IMR-90 (cell line): ENCODE measurements around the gene SBNO1. TPM values are rescaled to one million over a fixed set of nuclear protein-coding genes. Genes with fewer than 3 reads are reported as not detected.
A peak's percentile ranks its signal among the peaks of the same experiment; 100 is the strongest.

Source experiments
- ATAC-seq: fragments of 200-7000 bp; cut with Tn5 transposase; 2 replicates; pipeline ENCODE4 v1.9.1; 2020; ENCODE audit warnings: low read depth, mild to moderate bottlenecking, moderate library complexity
- BruUV-seq: library from RNA; stranded (reverse); fragments of 400-500 nt; replicated peaks from 2 replicates; lab custom pipeline; 2021; lab: Mats Ljungman, UMichigan
- CTCF ChIA-PET: fragments of 300-600 bp; formaldehyde crosslinking; extraction: SDS; loops from one replicate; lab custom pipeline; 2021; ENCODE audit warnings: antibody characterized with exemption; lab: Yijun Ruan, JAX
- POLR2A ChIA-PET: fragments of 300-600 bp; sonication (Branson Sonifier 250); formaldehyde crosslinking; loops from one replicate; lab custom pipeline; 2022; ENCODE audit warnings: antibody characterized with exemption; ENCODE audit not compliant: unreplicated experiment; lab: Charles Lee
- DNase-seq: peaks from one replicate; pipeline ENCODE4 v3.0.0; 2013
- H2AFZ ChIP-seq: replicated peaks from 2 replicates; pipeline ENCODE3; 2013; ENCODE audit warnings: low read length, mild to moderate bottlenecking; ENCODE audit not compliant: poor library complexity
- H2AK5ac ChIP-seq: 2 replicates; pipeline ENCODE4 v1.6.1; 2013; ENCODE audit warnings: low read depth, low read length, inconsistent platforms
- H2AK9ac ChIP-seq: replicated peaks from 2 replicates; pipeline ENCODE3; 2013; ENCODE audit warnings: mild to moderate bottlenecking, low read depth, low read length, moderate library complexity; ENCODE audit not compliant: poor library complexity
- H2BK120ac ChIP-seq: 2 replicates; pipeline ENCODE4 v1.6.1; 2013; ENCODE audit warnings: low read depth, low read length, inconsistent platforms
- H2BK15ac ChIP-seq: 3 replicates; pipeline ENCODE4 v1.6.1; 2013; ENCODE audit warnings: low read depth, low read length, inconsistent platforms
- H2BK20ac ChIP-seq: 2 replicates; pipeline ENCODE4 v1.6.1; 2013; ENCODE audit warnings: low read depth, mild to moderate bottlenecking, inconsistent platforms, low read length, moderate library complexity
- H2BK5ac ChIP-seq: 2 replicates; pipeline ENCODE4 v1.6.1; 2013; ENCODE audit warnings: mild to moderate bottlenecking, low read depth, low read length, inconsistent platforms; ENCODE audit not compliant: poor library complexity, severe bottlenecking
- H3K14ac ChIP-seq: replicated peaks from 2 replicates; pipeline ENCODE4 v1.6.1; 2013; ENCODE audit warnings: low read depth, low read length, inconsistent platforms
- H3K18ac ChIP-seq: 2 replicates; pipeline ENCODE4 v1.6.1; 2013; ENCODE audit warnings: low read depth, low read length, control low read depth
- H3K23ac ChIP-seq: 2 replicates; pipeline ENCODE4 v1.6.1; 2013; ENCODE audit warnings: low read depth, low read length, inconsistent platforms
- H3K27ac ChIP-seq: 2 replicates; pipeline ENCODE4 v1.5.1; 2013; ENCODE audit warnings: mild to moderate bottlenecking, control low read depth, low read length; ENCODE audit not compliant: insufficient read depth
- H3K27me3 ChIP-seq: 2 replicates; pipeline ENCODE4 v1.6.1; 2013; ENCODE audit warnings: low read length; ENCODE audit not compliant: control insufficient read depth, insufficient read depth
- H3K36me3 ChIP-seq: 2 replicates; pipeline ENCODE4 v1.6.1; 2013; ENCODE audit warnings: low read length, mixed read lengths; ENCODE audit not compliant: control insufficient read depth, insufficient read depth
- H3K4ac ChIP-seq: 2 replicates; pipeline ENCODE4 v1.6.1; 2013; ENCODE audit warnings: low read depth, low read length, inconsistent platforms
- H3K4me1 ChIP-seq: 2 replicates; pipeline ENCODE4 v1.6.1; 2013; ENCODE audit warnings: low read length, mixed read lengths; ENCODE audit not compliant: control insufficient read depth, insufficient read depth
- H3K4me2 ChIP-seq: 2 replicates; pipeline ENCODE4 v1.6.1; 2013; ENCODE audit warnings: low read depth, mild to moderate bottlenecking, control low read depth, low read length, moderate library complexity
- H3K4me3 ChIP-seq: 2 replicates; pipeline ENCODE4 v1.5.1; 2013; ENCODE audit warnings: low read depth, mild to moderate bottlenecking, control low read depth, low read length, moderate library complexity; ENCODE audit not compliant: insufficient read depth
- H3K56ac ChIP-seq: 2 replicates; pipeline ENCODE4 v1.6.1; 2013; ENCODE audit warnings: low read length, inconsistent platforms; ENCODE audit not compliant: insufficient read depth; ENCODE audit errors: extremely low read depth
- H3K79me1 ChIP-seq, 2 experiments: 2 replicates each; pipeline ENCODE4 v1.6.1; 2013; ENCODE audit warnings: low read length in 2 of 2, inconsistent platforms in 1 of 2, low read depth in 1 of 2
- H3K9ac ChIP-seq: 2 replicates; pipeline ENCODE4 v1.6.1; 2013; ENCODE audit warnings: low read depth, low read length, control low read depth
- H3K9me1 ChIP-seq: 2 replicates; pipeline ENCODE4 v1.6.1; 2013; ENCODE audit warnings: low read length, inconsistent platforms; ENCODE audit not compliant: insufficient read depth
- H3K9me3 ChIP-seq: 2 replicates; pipeline ENCODE4 v1.6.1; 2013; ENCODE audit warnings: low read length; ENCODE audit not compliant: control insufficient read depth, insufficient read depth
- H4K20me1 ChIP-seq: 2 replicates; pipeline ENCODE4 v1.6.1; 2013; ENCODE audit warnings: low read length, inconsistent platforms; ENCODE audit not compliant: insufficient read depth
- H4K5ac ChIP-seq: 2 replicates; pipeline ENCODE4 v1.6.1; 2013; ENCODE audit warnings: mild to moderate bottlenecking, low read depth, low read length, control low read depth
- H4K8ac ChIP-seq, 2 experiments: 2 replicates each; pipeline ENCODE4 v1.6.1; 2013; ENCODE audit warnings: low read depth in 2 of 2, low read length in 2 of 2, control low read depth in 1 of 2, inconsistent platforms in 1 of 2
- H4K91ac ChIP-seq: 2 replicates; pipeline ENCODE4 v1.6.1; 2013; ENCODE audit warnings: low read depth, low read length, inconsistent platforms; ENCODE audit not compliant: insufficient read depth
- CEBPB ChIP-seq: IDR thresholded peaks from 2 replicates; pipeline ENCODE4 v1.6.1; 2012; ENCODE audit warnings: low read depth, low read length, improper control_type of control experiment
- CHD1 ChIP-seq: IDR thresholded peaks from 2 replicates; pipeline ENCODE4 v1.6.1; 2012; ENCODE audit warnings: low read depth, low read length, improper control_type of control experiment
- CTCF ChIP-seq: conservative IDR thresholded peaks from 2 replicates; pipeline ENCODE4 v1.5.1; 2012; ENCODE audit warnings: mild to moderate bottlenecking, low read depth, low read length, improper control_type of control experiment
- ELK1 ChIP-seq: fragments of 150-350 bp; IDR thresholded peaks from 2 replicates; pipeline ENCODE4 v1.6.1; 2016; ENCODE audit warnings: low read depth, mild to moderate bottlenecking, low read length, moderate library complexity, borderline replicate concordance
- FOS ChIP-seq: fragments of 150-350 bp; IDR thresholded peaks from 2 replicates; pipeline ENCODE4 v1.6.1; 2016; ENCODE audit warnings: low read depth, low read length
- MAFK ChIP-seq: IDR thresholded peaks from 2 replicates; pipeline ENCODE4 v1.6.1; 2012; ENCODE audit warnings: low read depth, low read length, improper control_type of control experiment
- MAZ ChIP-seq: IDR thresholded peaks from 2 replicates; pipeline ENCODE4 v1.6.1; 2012; ENCODE audit warnings: low read depth, mild to moderate bottlenecking, low read length, improper control_type of control experiment, moderate library complexity, borderline replicate concordance
- MXI1 ChIP-seq: IDR thresholded peaks from 2 replicates; pipeline ENCODE4 v1.6.1; 2012; ENCODE audit warnings: low read depth, mild to moderate bottlenecking, low read length, moderate library complexity, borderline replicate concordance
- NFE2L2 ChIP-seq: fragments of 150-350 bp; IDR thresholded peaks from 2 replicates; pipeline ENCODE4 v1.6.1; 2016; ENCODE audit warnings: low read depth, mild to moderate bottlenecking, low read length
- POLR2A ChIP-seq: IDR thresholded peaks from 2 replicates; pipeline ENCODE4 v1.6.1; 2012; ENCODE audit warnings: mild to moderate bottlenecking, low read depth, low read length
- RAD21 ChIP-seq: IDR thresholded peaks from 2 replicates; pipeline ENCODE4 v1.6.1; 2012; ENCODE audit warnings: low read length, improper control_type of control experiment
- RCOR1 ChIP-seq: IDR thresholded peaks from 2 replicates; pipeline ENCODE4 v1.6.1; 2012; ENCODE audit warnings: mild to moderate bottlenecking, low read length, improper control_type of control experiment; ENCODE audit not compliant: insufficient replicate concordance
- RFX5 ChIP-seq: IDR thresholded peaks from 2 replicates; pipeline ENCODE4 v1.8.0; 2012; ENCODE audit warnings: low read depth, mild to moderate bottlenecking, low read length, moderate library complexity
- SMC3 ChIP-seq: fragments of 150-350 bp; IDR thresholded peaks from 2 replicates; pipeline ENCODE4 v1.6.1; 2016; ENCODE audit warnings: low read depth, mild to moderate bottlenecking, antibody characterized with exemption, low read length, moderate library complexity
- USF2 ChIP-seq: fragments of 150-350 bp; IDR thresholded peaks from 2 replicates; pipeline ENCODE4 v1.6.1; 2017; ENCODE audit warnings: mild to moderate bottlenecking, antibody characterized with exemption, low read length, low read depth
- WGBS, 2 experiments: methylation state at CpG; one replicate each; pipeline versions ENCODE4 v1.1.5 to v1.1.7; 2013; ENCODE audit warnings: missing lambda C conversion rate in 2 of 2; ENCODE audit not compliant: insufficient read length in 1 of 2; ENCODE audit errors: extremely low coverage in 2 of 2; 5-methylcytosine and 5-hydroxymethylcytosine counted together
- dilution Hi-C: fragments of 300-500 bp; cut with HindIII; formaldehyde crosslinking; loops from one replicate; pipeline ENCODE4 v1.14.3; 2018; ENCODE audit warnings: low sequenced_read_pairs; ENCODE audit not compliant: unreplicated experiment
- in situ Hi-C: fragments of 300-500 bp; cut with MboI; formaldehyde crosslinking; loops from 3 replicates; pipeline ENCODE4 v1.14.3; 2019; ENCODE audit warnings: low sequenced_read_pairs, inconsistent platforms, mixed read lengths
- intact Hi-C: fragments of 100-400 bp; cut with micrococcal nuclease; formaldehyde crosslinking; loops from 2 replicates; pipeline ENCODE4 v1.10.0; 2022
- polyA plus RNA-seq, 3 experiments: library from polyadenylated mRNA; depleted of rRNA; stranded (reverse); fragments of >200 nt; gene quantifications; 2 replicates each; pipeline ENCODE4 v1.2.3, GENCODE V29; 2012; ENCODE audit warnings: low replicate concordance in 1 of 3
- total RNA-seq: library from RNA; depleted of rRNA; stranded (reverse); fragments of >200 nt; gene quantifications from 2 replicates; pipeline ENCODE4 v1.2.3, GENCODE V29; 2012

The SBNO1 gene
- total and polyA plus RNA-seq, 2 of the 4 experiments (the other 2 are of a cell fraction), result 5.3 to 24.9 TPM

- TF ChIP-seq MAZ, result no peak
- TF ChIP-seq RAD21, result no peak
- TF ChIP-seq CEBPB, result no peak
- no peak for TF ChIP-seq POLR2A
- no peak for TF ChIP-seq CTCF
- TF ChIP-seq ELK1, result no peak
- no peak for TF ChIP-seq MAFK
- no peak for TF ChIP-seq FOS
- TF ChIP-seq RCOR1, result no peak
- no peak for TF ChIP-seq NFE2L2
- no peak for TF ChIP-seq MXI1
- no peak for TF ChIP-seq USF2
- no peak for TF ChIP-seq SMC3
- no peak for TF ChIP-seq RFX5
- no peak for TF ChIP-seq CHD1
- no peak overlapping the region for H4K91ac ChIP-seq
- no peak overlapping the region for H3K18ac ChIP-seq
- H3K27me3 ChIP-seq, result no peaks in the 10 kb centered on the region
- H3K9me1 ChIP-seq, result peaks cover 6% of the 10 kb centered on the region; the same call in 1 of the 2 replicates
- ChIA-PET CTCF (no interaction called here), POLR2A (no interaction called here)
- H4K20me1 ChIP-seq, result peaks cover 53% of the 10 kb centered on the region
- H3K4ac ChIP-seq, result peak overlapping the region; percentile 26; the same call in 1 of the 2 replicates
- in situ Hi-C loops (no loop called here), intact Hi-C loops (no loop called here), dilution Hi-C loops (no loop called here)
- DNase-seq, result peak; percentile 37
- BruUV-seq, result no TSS peak
- no peak overlapping the region for H3K14ac ChIP-seq
- WGBS, 2 experiments, result 92% methylated on average over 4 of the region's 14 CpGs; no CpG with 5 or more reads in 1 of the 2 experiments
- no peaks in the 10 kb centered on the region for H3K9me3 ChIP-seq
- ATAC-seq, result peak; percentile 60
- H2BK15ac ChIP-seq, result no peak overlapping the region
- no peak overlapping the region for H3K56ac ChIP-seq
- H2BK5ac ChIP-seq, result no peak overlapping the region
- H3K23ac ChIP-seq, result no peak overlapping the region; the same call in 1 of the 2 replicates
- no peak overlapping the region for H3K4me2 ChIP-seq
- peaks cover 54% of the 10 kb centered on the region for H3K36me3 ChIP-seq
- H3K4me1 ChIP-seq, result peaks cover 4% of the 10 kb centered on the region; the same call in 1 of the 2 replicates
- peaks cover 25 to 70% of the 10 kb centered on the region in 2 experiments for H3K79me1 ChIP-seq
- peak overlapping the region; percentile 52; the same call in 1 of the 2 replicates for H2AK5ac ChIP-seq
- peak overlapping the region; percentile 78 for H2AK9ac ChIP-seq
- no peak overlapping the region; the same call in 1 of the 2 replicates for H4K5ac ChIP-seq
- peak overlapping the region; percentile 60; the same call in 1 of the 2 replicates for H3K27ac ChIP-seq
- no peak overlapping the region for H2BK20ac ChIP-seq
- no peak overlapping the region for H3K4me3 ChIP-seq
- 0 out of 2 replicates have a peak overlapping the region, but pooled peaks have one; percentile 1 for H2BK120ac ChIP-seq
- no peak overlapping the region for H4K8ac ChIP-seq
- H3K9ac ChIP-seq, result no peak overlapping the region
- H2AFZ ChIP-seq, result peak overlapping the region; percentile 8
Observed at GRCh38 chr12:123398550-123399254, 34.1 kb upstream of the SBNO1 start.
